ENCODE results near the gene PRKCZ. TPM values are rescaled to one million over a fixed set of nuclear protein-coding genes. Genes with fewer than 3 reads are reported as not detected.

Gene PRKCZ
- total RNA-seq, 1 donor from 2014 or later: 17.9 TPM

DNA sequence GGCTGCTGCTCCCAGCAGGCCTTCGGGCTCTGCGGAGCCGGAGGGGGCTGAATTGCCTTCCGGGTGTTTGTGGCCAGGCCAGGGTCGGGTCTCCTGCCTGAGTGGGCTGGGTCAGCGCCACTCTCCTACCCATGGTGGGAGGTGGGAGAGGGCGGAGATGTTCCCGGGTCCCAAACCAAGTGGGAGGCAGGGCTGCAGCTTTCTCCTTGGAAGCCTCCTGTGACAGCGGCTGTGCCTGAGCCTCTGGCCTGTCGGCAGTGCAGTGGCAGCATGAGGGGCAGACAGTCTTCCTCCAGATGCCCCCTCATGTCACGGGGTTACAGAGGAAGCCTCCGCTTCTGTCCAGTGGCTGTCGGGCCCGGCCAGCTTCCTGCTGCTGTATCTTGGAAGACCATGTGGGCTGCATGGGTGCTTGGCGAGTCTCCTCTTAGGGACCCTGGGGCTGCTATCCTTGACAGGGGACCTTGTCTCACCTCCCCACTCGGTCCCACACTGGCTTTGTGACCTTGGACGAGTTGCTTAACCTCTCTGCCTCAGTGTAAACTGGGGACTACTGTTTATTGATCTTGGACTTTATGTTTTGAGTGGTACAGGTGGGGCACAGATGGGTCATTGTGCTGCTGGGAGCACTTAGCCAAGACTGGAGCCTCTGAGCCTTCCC is 182.2 kb downstream of the PRKCZ start:
- intact Hi-C loops (cut with DNase I): loop anchor here (5.0 kb wide), 2 partner anchors 35 to 40 kb away; no protein-coding TSS in a partner anchor
- H3K4me1 ChIP-seq: peaks cover 81% of the 10 kb centered on the region
- peak overlapping the region; percentile 96 for H3K27ac ChIP-seq
- no peaks in the 10 kb centered on the region for H3K27me3 ChIP-seq
- no peaks in the 10 kb centered on the region for H3K9me3 ChIP-seq
- DNase-seq (ENCODE audit: extremely low spot score in 2 of 2): no peak
- H3K4me3 ChIP-seq: peak overlapping the region; percentile 60 to 63
- TF ChIP-seq POLR2AphosphoS5 (IDR thresholded peaks at IDR 0.05; ENCODE audit: insufficient read depth in 1 of 2, low read depth in 1 of 2): peak in 1 of 2 donors; percentile 11
- no peak for TF ChIP-seq POLR2A (IDR thresholded peaks at IDR 0.05)
- H3K36me3 ChIP-seq: no peaks in the 10 kb centered on the region

GRCh38 chr1:2232916-2233438 is 182.8 kb downstream of the PRKCZ start:
- peak overlapping the region; percentile 96 for H3K27ac ChIP-seq
- no peaks in the 10 kb centered on the region for H3K9me3 ChIP-seq
- no peaks in the 10 kb centered on the region for H3K36me3 ChIP-seq
- intact Hi-C loops (cut with DNase I): loop anchor here (5.0 kb wide), 2 partner anchors 36 to 39 kb away; no protein-coding TSS in a partner anchor
- no peak for DNase-seq (ENCODE audit: extremely low spot score in 2 of 2)
- no peaks in the 10 kb centered on the region for H3K27me3 ChIP-seq
- TF ChIP-seq, protein P1, sequence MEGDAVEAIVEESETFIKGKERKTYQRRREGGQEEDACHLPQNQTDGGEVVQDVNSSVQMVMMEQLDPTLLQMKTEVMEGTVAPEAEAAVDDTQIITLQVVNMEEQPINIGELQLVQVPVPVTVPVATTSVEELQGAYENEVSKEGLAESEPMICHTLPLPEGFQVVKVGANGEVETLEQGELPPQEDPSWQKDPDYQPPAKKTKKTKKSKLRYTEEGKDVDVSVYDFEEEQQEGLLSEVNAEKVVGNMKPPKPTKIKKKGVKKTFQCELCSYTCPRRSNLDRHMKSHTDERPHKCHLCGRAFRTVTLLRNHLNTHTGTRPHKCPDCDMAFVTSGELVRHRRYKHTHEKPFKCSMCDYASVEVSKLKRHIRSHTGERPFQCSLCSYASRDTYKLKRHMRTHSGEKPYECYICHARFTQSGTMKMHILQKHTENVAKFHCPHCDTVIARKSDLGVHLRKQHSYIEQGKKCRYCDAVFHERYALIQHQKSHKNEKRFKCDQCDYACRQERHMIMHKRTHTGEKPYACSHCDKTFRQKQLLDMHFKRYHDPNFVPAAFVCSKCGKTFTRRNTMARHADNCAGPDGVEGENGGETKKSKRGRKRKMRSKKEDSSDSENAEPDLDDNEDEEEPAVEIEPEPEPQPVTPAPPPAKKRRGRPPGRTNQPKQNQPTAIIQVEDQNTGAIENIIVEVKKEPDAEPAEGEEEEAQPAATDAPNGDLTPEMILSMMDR (IDR thresholded peaks at IDR 0.05): no peak
- no peak for TF ChIP-seq POLR2A (IDR thresholded peaks at IDR 0.05)
- no peak for TF ChIP-seq POLR2AphosphoS5 (IDR thresholded peaks at IDR 0.05; ENCODE audit: insufficient read depth in 1 of 2, low read depth in 1 of 2)
- H3K4me1 ChIP-seq: peaks cover 87% of the 10 kb centered on the region
- peak overlapping the region; percentile 60 to 63 for H3K4me3 ChIP-seq

- TF ChIP-seq, protein P1 (IDR thresholded peaks at IDR 0.05): no peak
- no peak for TF ChIP-seq POLR2AphosphoS5 (IDR thresholded peaks at IDR 0.05; ENCODE audit: insufficient read depth in 1 of 2, low read depth in 1 of 2)
- no peak for TF ChIP-seq POLR2A (IDR thresholded peaks at IDR 0.05)
- Histone ChIP-seq H3K27me3 (no peaks in the 10 kb centered on the region), H3K36me3 (no peaks in the 10 kb centered on the region), H3K27ac (peak overlapping the region; percentile 96), H3K4me3 (peak overlapping the region; percentile 60 to 63), H3K4me1 (peaks cover 92% of the 10 kb centered on the region), H3K9me3 (no peaks in the 10 kb centered on the region)
- intact Hi-C loops (cut with DNase I): loop anchor here (5.0 kb wide), 2 partner anchors 36 to 39 kb away; no protein-coding TSS in a partner anchor
- no peak for DNase-seq (ENCODE audit: extremely low spot score in 2 of 2)
Measured at GRCh38 chr1:2233468-2233867, 183.3 kb downstream of the PRKCZ start.

GRCh38 chr1:2233997-2234761 is 184.0 kb downstream of the PRKCZ start:
- H3K36me3 ChIP-seq: no peaks in the 10 kb centered on the region
- peaks cover 99% of the 10 kb centered on the region for H3K4me1 ChIP-seq
- peak in 1 of 2 donors; percentile 98 for DNase-seq (ENCODE audit: extremely low spot score in 2 of 2)
- peak overlapping the region; percentile 60 to 63 for H3K4me3 ChIP-seq
- TF ChIP-seq POLR2A (IDR thresholded peaks at IDR 0.05) (no peak), POLR2AphosphoS5 (IDR thresholded peaks at IDR 0.05; ENCODE audit: insufficient read depth in 1 of 2, low read depth in 1 of 2) (peak; percentile 90 to 91)
- H3K9me3 ChIP-seq: no peaks in the 10 kb centered on the region
- intact Hi-C loops (cut with DNase I): loop anchor here (5.0 kb wide), 2 partner anchors 37 to 38 kb away; no protein-coding TSS in a partner anchor
- no peaks in the 10 kb centered on the region for H3K27me3 ChIP-seq
- H3K27ac ChIP-seq: peak overlapping the region; percentile 96

GRCh38 chr1:2234762-2235113 is 184.5 kb downstream of the PRKCZ start:
- Histone ChIP-seq H3K4me3 (peak overlapping the region; percentile 60 to 63), H3K36me3 (no peaks in the 10 kb centered on the region), H3K9me3 (no peaks in the 10 kb centered on the region), H3K27me3 (no peaks in the 10 kb centered on the region), H3K4me1 (peaks cover 100% of the 10 kb centered on the region), H3K27ac (peak overlapping the region; percentile 96)
- TF ChIP-seq POLR2AphosphoS5 (IDR thresholded peaks at IDR 0.05; ENCODE audit: insufficient read depth in 1 of 2, low read depth in 1 of 2): peak in 1 of 2 donors; percentile 68
- TF ChIP-seq, protein P1 (IDR thresholded peaks at IDR 0.05): no peak
- intact Hi-C loops (cut with DNase I): loop anchor here (5.0 kb wide), 2 partner anchors 37 to 38 kb away; no protein-coding TSS in a partner anchor
- no peak for DNase-seq (ENCODE audit: extremely low spot score in 2 of 2)

Other genes starting within 250 kb of the PRKCZ start
- 159 TPM for gene GNB1, start 159.3 kb upstream of the PRKCZ start, total RNA-seq
- gene CALML6, start 135.2 kb upstream of the PRKCZ start, total RNA-seq: 0.49 TPM
- gene TMEM52, start 131.1 kb upstream of the PRKCZ start, total RNA-seq: 5.9 TPM
- gene CFAP74, start 46.6 kb upstream of the PRKCZ start, total RNA-seq: not detected
- gene GABRD, start 31.1 kb upstream of the PRKCZ start, total RNA-seq: not detected
- 92.3 TPM for gene FAAP20, start 144.4 kb downstream of the PRKCZ start, total RNA-seq
- gene SKI, start 177.9 kb downstream of the PRKCZ start, total RNA-seq: 53.8 TPM

Data from vagina (tissue), 2 donors.